SU-DHL-6 (cell line): Measurements from ENCODE around the gene HOXC10.

ENCODE experiments used
- CTCF ChIP-seq: fragments of 200-600 bp; sonication (generic); IDR thresholded peaks from one replicate; pipeline ENCODE4 v1.5.1; 2017; ENCODE audit warnings: antibody characterized with exemption, mild to moderate bottlenecking, low read length, moderate library complexity; ENCODE audit not compliant: insufficient read depth, poor library complexity, severe bottlenecking
- EZH2phosphoT487 ChIP-seq: fragments of 200-600 bp; sonication (generic), shearing (Covaris generic); conservative IDR thresholded peaks from 2 replicates; pipeline ENCODE4 v1.6.1; 2018; ENCODE audit warnings: mild to moderate bottlenecking, antibody characterized with exemption, low read length, moderate library complexity, mixed read lengths

GRCh38 chr12:53948650-53949593, 36.0 kb upstream of the HOXC10 start:
- TF ChIP-seq CTCF (no peak), EZH2phosphoT487 (no peak)
